Esophagus muscularis mucosa (tissue), 3 donors: ENCODE measurements around the gene FANCD2OS.

Experiments used
- EP300 ChIP-seq: sonication (generic); formaldehyde crosslinking; IDR thresholded peaks from one replicate; pipeline ENCODE4 v1.6.1; 2017; ENCODE audit warnings: antibody characterized with exemption
- TF ChIP-seq, protein P1 (sequence below), 3 experiments: fragments of 200-600 bp in 2 of 3; fragments of 450-650 bp in 1 of 3; sonication (generic) in 2 of 3; IDR thresholded peaks; one replicate each; pipeline ENCODE4 v1.5.1; 2017 to 2019; ENCODE audit warnings: antibody characterized with exemption in 3 of 3, mild to moderate bottlenecking in 2 of 3, moderate library complexity in 1 of 3

DNA sequence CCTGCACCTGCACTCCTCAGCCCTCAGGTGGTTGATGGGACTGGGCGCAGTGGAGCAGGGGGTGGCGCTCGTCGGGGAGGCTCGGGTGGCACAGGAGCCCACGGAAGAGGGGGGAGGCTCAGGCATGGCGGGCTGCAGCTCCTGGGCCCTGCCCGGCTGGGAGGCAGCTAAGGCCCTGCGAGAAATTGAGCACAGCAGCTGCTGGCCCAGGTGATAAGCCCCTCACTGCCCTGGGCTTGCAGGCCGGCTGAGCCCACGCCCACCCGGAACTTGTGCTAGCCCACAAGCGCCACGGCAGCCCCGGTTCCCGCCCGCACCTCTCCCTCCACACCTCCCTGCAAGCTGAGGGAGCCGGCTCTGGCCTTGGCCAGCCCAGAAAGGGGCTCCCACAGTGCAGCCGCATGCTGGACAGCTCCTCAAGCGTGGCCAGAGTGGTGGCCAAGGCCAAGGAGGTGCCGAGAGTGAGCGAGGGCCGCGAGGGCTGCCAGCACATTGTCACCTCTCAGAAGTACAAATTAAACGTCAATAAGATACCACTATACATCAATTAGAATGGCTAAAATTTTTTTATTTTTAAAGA is 28.5 kb upstream of the FANCD2OS start:
- TF ChIP-seq, protein P1, sequence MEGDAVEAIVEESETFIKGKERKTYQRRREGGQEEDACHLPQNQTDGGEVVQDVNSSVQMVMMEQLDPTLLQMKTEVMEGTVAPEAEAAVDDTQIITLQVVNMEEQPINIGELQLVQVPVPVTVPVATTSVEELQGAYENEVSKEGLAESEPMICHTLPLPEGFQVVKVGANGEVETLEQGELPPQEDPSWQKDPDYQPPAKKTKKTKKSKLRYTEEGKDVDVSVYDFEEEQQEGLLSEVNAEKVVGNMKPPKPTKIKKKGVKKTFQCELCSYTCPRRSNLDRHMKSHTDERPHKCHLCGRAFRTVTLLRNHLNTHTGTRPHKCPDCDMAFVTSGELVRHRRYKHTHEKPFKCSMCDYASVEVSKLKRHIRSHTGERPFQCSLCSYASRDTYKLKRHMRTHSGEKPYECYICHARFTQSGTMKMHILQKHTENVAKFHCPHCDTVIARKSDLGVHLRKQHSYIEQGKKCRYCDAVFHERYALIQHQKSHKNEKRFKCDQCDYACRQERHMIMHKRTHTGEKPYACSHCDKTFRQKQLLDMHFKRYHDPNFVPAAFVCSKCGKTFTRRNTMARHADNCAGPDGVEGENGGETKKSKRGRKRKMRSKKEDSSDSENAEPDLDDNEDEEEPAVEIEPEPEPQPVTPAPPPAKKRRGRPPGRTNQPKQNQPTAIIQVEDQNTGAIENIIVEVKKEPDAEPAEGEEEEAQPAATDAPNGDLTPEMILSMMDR (IDR thresholded peaks at IDR 0.05) = no peak
- no peak for TF ChIP-seq EP300
